CD4-positive, alpha-beta T cell treated with Interleukin-21 for 1 hour (primary cell): ENCODE measurements around the gene GORASP1.

Experiments
- DNase-seq: peaks from one replicate; pipeline ENCODE4 v3.0.0-alpha.2; 2020

Gene GORASP1

GRCh38 chr3:39107388-39108199 lies at the start of gene GORASP1, which contains the start of gene TTC21A:
Gene GORASP1 (minus strand): TSS chr3:39107627. CDS start chr3:39107541, 86 bp downstream.
Gene TTC21A (plus strand): TSS chr3:39107680. CDS start chr3:39107838, 158 bp downstream.
- DNase-seq: peak; percentile 77

DNA sequence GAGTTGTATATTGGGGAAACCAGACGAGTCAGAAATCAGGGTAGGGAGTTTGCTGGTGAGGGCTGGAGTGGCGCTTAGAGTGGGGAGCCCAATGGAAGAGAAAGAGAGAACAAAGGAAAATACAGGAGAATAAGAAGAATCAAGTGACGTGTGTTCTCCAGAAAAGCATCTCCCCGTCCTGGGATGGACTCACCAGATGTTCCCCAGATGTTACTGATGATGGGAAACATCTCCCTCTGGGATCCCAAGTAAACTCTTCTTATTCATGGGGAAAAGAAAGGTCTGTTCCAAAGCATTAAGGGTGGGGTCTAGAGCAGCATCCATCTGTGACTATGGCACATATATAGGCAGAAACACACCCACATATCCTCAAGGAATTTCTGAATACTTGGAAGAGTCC lies 49.0 kb upstream of the GORASP1 start:
- no peak for DNase-seq

DNA sequence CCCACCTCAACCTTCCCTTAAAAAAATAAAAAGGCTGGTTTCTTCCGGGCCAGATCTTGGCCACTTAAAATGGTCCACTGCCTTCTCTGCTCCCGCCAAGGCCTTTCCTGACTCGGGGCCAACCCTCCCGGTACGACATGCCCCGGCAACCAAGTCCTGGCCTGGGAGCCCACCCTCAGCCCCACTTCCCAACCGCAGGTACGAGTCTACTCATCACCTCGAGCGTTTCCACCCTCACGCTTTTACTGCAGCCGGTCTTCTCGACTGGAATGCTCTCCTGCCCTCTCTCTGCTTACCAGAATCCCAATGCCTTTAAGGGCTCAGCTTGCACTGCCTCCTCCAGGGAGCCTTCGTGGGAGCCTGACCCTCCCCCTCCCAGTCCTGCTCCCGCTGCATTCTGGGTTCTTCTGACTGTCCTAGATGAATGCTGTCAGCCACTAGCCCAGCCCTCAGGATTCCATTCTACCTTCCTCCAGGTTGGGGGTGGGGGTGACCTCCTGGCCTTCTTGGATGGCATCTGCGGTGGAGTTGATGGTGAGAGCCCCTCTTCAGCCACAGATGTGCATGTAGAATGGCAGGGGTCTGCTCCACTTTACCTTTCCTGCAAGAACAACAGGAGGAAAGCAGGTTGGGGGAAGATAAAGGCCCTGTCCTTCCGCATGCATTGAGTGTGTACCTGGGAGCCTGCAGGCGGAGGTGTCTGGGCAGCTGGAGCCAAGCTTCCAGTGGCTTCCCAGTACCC lies 47.0 kb upstream of the GORASP1 start:
- no peak for DNase-seq

GRCh38 chr3:39153977-39154279 lies 46.5 kb upstream of the GORASP1 start:
- DNase-seq: no peak

DNA sequence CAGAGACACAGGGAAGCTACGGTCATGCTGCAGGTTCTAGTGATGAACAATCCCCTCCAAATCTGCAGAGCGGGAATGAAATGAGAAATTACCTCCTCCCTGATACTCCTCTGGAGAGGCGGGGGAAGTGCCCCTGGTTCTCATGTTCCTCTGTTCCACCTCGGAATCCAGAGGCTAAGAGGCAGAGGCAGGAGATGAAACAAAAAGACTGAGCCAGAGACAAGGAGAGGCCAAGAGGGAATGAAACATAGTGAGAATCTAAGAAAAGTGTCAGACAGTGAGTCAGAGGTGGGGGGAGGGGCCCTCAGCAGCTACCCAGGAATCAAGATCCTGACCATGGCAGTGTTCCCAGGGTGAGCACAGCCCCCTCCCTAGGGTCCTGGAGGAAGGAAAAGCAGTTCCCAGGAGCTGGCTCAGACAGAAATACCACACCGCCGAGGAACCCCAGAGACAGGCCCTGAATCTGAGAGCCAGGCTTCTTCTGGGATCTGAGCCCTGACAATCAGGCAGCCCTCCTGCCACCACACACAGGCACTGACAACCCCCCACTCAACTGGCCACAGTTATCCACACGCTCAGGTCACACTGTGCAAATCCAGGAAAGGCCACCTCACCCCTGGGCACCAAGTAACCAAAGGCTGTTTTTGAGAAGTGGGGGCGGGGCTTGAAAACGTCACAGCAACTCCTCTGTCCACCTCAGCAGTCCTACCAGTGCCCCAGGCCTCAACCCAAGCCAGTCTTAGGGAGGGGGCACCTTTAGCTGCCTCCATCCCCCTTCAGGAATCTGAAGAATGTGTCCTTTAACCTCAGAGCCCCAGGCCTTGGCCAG lies 43.6 kb upstream of the GORASP1 start:
- peak; percentile 53 for DNase-seq

DNA sequence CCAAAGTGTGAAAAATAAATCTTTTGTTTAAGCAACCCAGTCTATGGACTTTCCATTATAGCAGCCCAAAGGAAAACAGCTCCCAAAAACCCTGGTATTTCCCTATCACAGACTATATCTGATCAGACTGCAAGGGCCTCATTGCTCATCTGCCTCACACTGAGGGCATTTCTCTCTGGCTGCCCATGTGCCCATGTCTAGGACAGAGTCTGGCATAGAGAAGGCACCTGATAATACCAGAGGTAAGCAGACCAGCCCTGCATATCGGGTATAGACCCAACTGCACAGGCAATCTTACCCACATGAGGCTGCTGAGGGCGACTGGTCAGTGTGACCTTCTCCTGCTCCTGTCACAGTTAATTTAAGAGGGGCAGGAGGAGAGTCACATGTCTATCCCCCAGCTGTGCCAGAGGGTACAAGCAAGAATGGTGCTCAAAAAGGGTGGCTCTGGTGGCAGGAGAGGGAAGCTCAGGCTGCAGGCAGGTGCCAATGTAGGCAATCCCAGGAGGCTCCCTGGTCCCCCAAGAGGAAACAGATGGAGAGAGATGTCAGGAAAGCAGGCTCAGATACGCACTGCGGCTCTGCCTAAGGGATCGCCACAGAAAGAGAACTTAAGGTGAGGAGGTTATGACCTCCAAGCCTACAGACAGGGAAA lies 42.8 kb upstream of the GORASP1 start:
- DNase-seq: no peak

DNA sequence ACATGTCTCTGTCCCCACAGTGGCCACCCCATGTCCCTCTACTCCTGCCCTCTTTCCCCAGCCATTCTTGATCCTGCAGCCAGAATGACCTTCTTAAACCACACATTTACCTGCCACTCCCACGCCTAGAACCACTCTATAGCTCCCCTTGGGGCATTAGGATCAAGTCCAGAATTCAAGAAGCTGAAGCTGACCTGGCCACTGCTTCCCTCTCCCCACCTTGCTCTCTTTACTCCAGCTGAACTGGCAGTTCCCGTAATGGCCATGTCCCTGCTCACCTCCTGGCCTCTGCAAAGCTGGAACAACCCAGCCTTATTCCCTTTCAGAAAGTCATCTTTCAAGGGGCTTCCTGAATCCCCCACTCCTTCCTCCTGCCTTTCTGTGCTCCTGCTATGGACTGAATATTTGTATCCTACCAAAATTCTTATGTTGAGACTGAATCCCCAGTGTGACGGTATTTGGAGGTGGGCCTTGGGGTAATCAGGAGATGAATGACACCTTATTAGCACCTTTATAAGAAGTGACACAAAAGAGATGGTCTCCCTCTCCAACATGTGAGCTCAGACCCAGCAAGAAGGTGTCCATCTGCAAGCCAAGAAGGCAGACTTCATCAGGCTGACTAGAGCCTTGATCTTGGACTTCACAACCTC lies 42.2 kb upstream of the GORASP1 start:
- no peak for DNase-seq

GRCh38 chr3:39149059-39149455 lies 41.6 kb upstream of the GORASP1 start:
- DNase-seq: no peak

- no peak for DNase-seq
These were observed 41.1 kb upstream of the GORASP1 start for GRCh38 chr3:39148435-39149058.

GRCh38 chr3:39147711-39148434 lies 40.4 kb upstream of the GORASP1 start:
- DNase-seq: peak; percentile 61

- DNase-seq: peak; percentile 68
These were observed 39.5 kb upstream of the GORASP1 start for GRCh38 chr3:39146611-39147591.

GRCh38 chr3:39146083-39146501 lies 38.7 kb upstream of the GORASP1 start:
- no peak for DNase-seq

- DNase-seq: no peak
These were observed 37.4 kb upstream of the GORASP1 start for GRCh38 chr3:39144748-39145380.

GRCh38 chr3:39144095-39144747 lies 36.8 kb upstream of the GORASP1 start:
- no peak for DNase-seq

DNA sequence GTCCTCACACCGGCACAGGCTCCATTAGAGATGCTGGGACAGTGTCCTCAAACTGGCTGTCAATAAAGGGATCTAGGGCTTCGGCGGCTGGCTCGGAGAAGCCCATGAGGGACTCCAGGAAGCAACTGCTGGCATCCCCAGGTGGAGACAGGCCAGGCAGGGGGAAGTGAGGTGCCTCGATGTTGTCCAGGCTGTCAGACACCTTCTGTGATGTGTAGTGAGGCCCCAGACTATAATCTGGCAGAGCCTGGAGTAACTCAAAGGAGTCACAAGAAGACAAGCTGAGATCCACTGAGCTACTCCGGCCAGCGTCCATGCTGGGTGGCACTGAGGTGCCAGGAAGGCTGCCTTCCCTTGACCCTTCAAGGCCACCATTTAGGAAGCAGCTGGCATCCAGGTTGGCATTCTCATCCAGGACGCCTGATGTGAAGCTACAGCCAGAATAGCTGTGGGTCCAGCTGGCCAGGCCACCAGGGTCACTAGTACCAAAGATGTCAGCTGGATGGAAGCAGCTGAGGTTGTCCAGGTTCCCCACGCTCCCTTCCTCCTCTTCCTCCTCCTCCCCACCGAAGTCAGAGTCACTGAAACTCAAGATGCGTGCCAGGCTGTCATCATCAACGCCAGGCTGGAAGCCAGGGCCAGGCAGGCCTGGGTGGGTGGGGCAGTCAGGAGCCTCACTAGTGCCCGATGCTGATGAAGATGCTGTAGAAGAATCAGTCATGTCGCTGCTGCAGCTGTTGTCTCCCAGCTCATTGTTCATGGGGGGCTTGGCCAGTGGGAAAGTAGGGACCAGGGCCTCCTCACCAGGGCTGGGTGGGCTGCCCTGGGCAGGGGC lies 35.8 kb upstream of the GORASP1 start:
- no peak for DNase-seq

DNA sequence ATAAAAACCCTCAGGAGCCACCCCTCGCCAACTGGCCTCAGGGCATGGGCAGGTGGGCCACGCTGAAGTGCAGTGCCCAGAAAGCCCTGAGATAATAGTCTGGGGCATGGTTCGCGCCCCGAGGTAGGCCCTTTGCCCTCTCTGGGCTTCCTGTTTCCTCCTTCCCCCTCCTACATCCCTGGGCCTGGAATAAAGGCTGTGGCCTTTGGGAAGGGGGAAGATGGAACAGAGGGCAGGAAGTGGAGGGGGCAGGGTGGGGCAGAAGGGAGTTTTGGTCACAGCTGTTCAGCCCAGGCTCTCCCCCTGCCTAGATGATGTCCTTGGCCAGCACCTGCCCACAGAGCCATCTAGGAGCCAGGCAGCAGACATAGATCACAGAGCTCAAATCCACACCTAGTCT lies 34.6 kb upstream of the GORASP1 start:
- DNase-seq: no peak

GRCh38 chr3:39141171-39141995 lies 34.0 kb upstream of the GORASP1 start:
- no peak for DNase-seq
